Cardiac muscle cell (in vitro differentiated cells and primary cell): ENCODE results near the gene CCDC117. TPM values are rescaled to one million over a fixed set of nuclear protein-coding genes. Genes with fewer than 3 reads are reported as not detected.
"Not testable (repeated sequence)": the region's sequence is repeated elsewhere in the genome, so short reads cannot be mapped to it uniquely, and the experiment has no call there.

Experiments used
- DNase-seq, 2 donors: peaks; one replicate each; pipeline versions ENCODE4 v3.0.0 to v3.0.0-alpha.2; 2010 to 2017; ENCODE audit warnings: low read depth in 1 of 2, low spot score in 1 of 2
- H3K27ac ChIP-seq: fragments of 200-600 bp; sonication (generic); 2 replicates; pipeline ENCODE4 v1.5.1; 2016
- H3K27me3 ChIP-seq: fragments of 200-600 bp; sonication (generic); 2 replicates; pipeline ENCODE4 v1.6.0; 2016; ENCODE audit warnings: control low read depth
- H3K36me3 ChIP-seq: fragments of 200-600 bp; sonication (generic); 2 replicates; pipeline ENCODE4 v1.5.1; 2016; ENCODE audit warnings: control low read depth
- H3K4me1 ChIP-seq: fragments of 200-600 bp; sonication (generic); 2 replicates; pipeline ENCODE4 v1.8.1; 2017; ENCODE audit warnings: low read depth, mild to moderate bottlenecking, mixed run types
- H3K4me3 ChIP-seq: fragments of 200-600 bp; sonication (generic); 2 replicates; pipeline ENCODE4 v1.5.1; 2016; ENCODE audit warnings: mild to moderate bottlenecking
- H3K9me3 ChIP-seq: fragments of 200-600 bp; sonication (generic); 2 replicates; pipeline ENCODE4 v1.5.1; 2017; ENCODE audit warnings: low read depth, mild to moderate bottlenecking, control low read depth
- polyA plus RNA-seq: library from polyadenylated mRNA; unstranded; fragments of >200 nt; fragmentation: Nextera tagmentation; extraction: Ambion mirVana; gene quantifications from 2 replicates; pipeline ENCODE4 v1.2.1, GENCODE V29; 2016
- total RNA-seq: library from RNA; depleted of rRNA; stranded (reverse); fragments of >200 nt; gene quantifications from 2 replicates; pipeline ENCODE4 v1.2.3, GENCODE V29; 2016
- TF ChIP-seq, protein P1 (sequence below): IDR thresholded peaks from 2 replicates; pipeline ENCODE4 v1.5.1; 2012; ENCODE audit warnings: low read depth, mild to moderate bottlenecking, low read length

CCDC117 gene
- total and polyA plus RNA-seq, 2 experiments from 2014 or later: 29.1 to 37.9 TPM

DNA sequence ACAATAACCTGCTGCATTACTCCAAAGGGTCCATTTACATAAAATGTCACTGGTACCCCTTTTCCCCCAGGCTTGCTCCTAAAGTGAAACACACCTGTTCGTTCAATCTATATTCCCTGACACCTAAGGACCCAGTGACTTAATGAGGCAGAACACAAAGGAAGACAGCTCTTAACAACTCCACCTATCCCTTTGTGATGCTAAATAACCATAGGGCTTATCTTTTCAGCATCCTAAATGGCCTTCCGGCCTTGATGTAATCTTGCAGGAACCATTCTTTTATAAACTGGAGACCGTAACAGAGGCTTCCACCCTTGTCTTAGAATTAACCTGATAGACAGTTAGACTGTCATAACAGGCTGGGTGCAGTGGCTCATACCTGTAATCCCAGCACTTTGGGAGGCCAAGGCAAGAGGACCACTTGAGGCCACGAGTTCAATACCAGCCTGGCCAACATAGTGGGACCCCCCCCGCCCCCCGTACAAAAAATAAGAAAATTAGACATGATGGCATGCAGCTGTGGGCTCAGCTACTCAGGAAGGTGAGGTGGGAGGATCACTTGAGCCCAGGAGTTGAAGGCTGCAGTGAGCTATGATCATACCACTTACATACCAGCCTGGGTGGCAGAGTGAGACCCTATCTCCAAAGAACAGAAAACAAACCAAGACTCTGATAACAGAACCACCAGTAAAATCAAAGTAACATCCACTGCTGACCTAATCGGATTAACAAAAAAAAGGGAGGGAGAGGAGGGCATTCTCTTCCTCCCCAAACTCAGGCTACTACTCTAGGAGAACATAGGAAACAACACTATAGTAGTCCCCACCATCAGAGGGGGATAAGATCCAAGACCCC lies 36.0 kb upstream of the CCDC117 start:
- H3K9me3 ChIP-seq: no peaks in the 10 kb centered on the region
- peaks cover 3% of the 10 kb centered on the region for H3K4me1 ChIP-seq
- no peaks in the 10 kb centered on the region for H3K27me3 ChIP-seq
- H3K36me3 ChIP-seq: peaks cover 2% of the 10 kb centered on the region
- TF ChIP-seq, protein P1, sequence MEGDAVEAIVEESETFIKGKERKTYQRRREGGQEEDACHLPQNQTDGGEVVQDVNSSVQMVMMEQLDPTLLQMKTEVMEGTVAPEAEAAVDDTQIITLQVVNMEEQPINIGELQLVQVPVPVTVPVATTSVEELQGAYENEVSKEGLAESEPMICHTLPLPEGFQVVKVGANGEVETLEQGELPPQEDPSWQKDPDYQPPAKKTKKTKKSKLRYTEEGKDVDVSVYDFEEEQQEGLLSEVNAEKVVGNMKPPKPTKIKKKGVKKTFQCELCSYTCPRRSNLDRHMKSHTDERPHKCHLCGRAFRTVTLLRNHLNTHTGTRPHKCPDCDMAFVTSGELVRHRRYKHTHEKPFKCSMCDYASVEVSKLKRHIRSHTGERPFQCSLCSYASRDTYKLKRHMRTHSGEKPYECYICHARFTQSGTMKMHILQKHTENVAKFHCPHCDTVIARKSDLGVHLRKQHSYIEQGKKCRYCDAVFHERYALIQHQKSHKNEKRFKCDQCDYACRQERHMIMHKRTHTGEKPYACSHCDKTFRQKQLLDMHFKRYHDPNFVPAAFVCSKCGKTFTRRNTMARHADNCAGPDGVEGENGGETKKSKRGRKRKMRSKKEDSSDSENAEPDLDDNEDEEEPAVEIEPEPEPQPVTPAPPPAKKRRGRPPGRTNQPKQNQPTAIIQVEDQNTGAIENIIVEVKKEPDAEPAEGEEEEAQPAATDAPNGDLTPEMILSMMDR: no peak
- H3K4me3 ChIP-seq: no peak overlapping the region
- H3K27ac ChIP-seq: no peak overlapping the region
- no peak for DNase-seq

DNA sequence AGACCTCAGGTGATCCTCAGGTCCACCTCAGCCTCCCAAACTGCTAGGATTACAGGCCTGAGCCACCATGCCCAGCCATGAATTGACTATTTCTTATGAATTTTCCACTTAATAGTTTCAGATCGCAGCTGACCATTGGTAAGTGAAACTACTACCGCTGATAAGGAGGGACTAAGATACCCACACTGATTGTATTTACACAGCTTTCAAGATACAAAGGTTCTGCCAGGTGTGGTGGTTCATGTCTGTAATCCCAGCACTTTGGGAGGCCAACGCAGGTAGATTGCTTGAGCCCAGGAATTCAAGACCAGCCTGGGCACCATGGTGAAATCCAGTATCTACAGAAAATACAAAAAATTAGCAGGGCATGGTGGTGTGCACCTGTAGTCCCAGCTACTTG lies 34.8 kb upstream of the CCDC117 start:
- TF ChIP-seq, protein P1: no peak
- Histone ChIP-seq H3K9me3 (no peaks in the 10 kb centered on the region), H3K27ac (no peak overlapping the region), H3K4me3 (no peak overlapping the region), H3K27me3 (no peaks in the 10 kb centered on the region), H3K4me1 (peaks cover 3% of the 10 kb centered on the region), H3K36me3 (peaks cover 2% of the 10 kb centered on the region)
- no peak for DNase-seq

DNA sequence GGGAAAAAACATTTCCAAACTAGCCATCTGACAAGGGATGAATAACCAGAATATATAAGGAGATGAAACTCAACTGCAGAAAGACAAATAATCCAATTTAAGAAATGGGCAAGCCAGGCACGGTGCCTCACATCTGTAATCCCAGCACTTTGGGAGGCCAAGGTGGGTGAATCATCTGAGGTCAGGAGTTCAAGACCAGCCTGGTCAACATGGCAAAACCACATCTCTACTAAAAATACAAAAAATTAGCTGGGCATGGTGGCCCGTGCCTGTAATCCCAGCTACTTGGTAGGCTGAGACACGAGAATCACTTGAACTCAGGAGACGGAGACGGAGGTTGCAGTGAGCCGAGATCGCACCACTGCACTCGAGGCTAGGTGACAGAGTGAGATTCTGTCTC lies 33.6 kb upstream of the CCDC117 start:
- not testable (repeated sequence) for H3K36me3 ChIP-seq, H3K4me1 ChIP-seq, DNase-seq, H3K27ac ChIP-seq, H3K9me3 ChIP-seq, H3K27me3 ChIP-seq, H3K4me3 ChIP-seq

DNA sequence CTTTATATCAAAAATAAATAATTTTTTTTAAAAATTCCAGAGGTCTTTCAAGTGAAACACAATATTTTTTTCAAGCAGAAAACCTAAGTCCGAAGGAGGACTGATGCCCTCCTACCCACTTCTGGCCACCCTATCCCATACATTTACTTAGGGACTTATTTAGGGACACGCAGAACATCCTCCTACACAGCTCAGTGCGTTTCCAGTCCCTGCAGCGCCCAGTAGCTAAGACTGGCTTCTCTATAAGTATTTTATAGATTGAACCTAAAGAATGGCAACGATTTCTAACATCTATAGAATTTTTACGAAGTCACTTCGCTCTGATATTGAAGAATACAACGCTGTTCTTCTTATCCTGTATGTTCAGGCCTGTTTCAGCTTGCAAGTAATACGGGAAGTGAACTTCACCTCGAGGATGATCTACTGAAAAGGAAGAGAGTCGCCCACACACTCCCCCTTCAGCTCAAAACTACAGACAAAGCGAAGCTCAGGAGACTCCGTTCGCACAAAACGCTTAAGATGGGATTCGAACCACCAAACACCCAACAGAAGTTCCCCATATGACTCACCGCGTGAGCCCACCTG lies 31.2 kb upstream of the CCDC117 start:
- Histone ChIP-seq H3K27ac (no peak overlapping the region), H3K27me3 (no peaks in the 10 kb centered on the region), H3K36me3 (peaks cover 14% of the 10 kb centered on the region), H3K4me1 (peaks cover 3% of the 10 kb centered on the region), H3K9me3 (no peaks in the 10 kb centered on the region), H3K4me3 (peak overlapping the region; percentile 66)
- DNase-seq: peak in 1 of 2 donors; percentile 1
- TF ChIP-seq, protein P1: peak; percentile 10

DNA sequence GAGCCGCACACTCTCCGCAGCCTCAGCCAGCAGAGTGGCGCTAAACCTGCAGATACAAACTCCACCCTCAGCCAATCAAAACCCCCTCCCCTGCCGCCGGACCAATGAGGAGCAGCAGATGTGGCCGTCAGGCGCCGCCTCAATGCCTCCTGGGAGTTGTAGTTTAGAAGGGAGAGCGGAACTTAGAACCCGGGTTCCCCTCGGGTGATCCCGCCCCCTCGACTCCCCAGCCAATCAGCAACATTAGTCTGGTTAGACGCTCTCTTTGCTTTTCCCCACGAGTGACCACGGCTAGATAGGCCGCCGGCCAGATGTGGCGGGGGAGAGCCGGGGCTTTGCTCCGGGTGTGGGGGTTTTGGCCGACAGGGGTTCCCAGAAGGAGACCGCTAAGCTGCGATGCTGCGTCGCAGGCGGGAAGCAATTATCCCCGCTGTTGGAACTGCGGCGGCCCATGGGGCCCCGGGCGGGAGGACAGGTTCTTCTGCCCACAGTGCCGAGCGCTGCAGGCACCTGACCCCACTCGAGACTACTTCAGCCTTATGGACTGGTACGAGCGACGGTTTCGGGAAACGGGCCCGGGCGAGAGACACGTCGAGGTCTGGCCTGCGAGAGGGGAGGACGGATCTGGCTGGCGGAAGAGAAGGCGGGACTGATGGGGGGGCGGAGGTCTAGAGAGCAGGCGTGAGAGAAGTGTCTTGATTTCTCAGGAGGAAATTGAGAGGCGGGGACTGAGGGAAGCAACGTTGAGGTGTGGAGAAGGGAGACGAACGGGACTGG lies 30.5 kb upstream of the CCDC117 start, which contains the start of the genes CHEK2 and HSCB:
TSS of gene CHEK2 (minus strand) at position 36 of the 777 bp plus-strand sequence. CDS start 7,099 bp downstream, outside the sequence.
TSS of gene HSCB (plus strand) at position 255 of the 777 bp plus-strand sequence. CDS start at position 312, 57 bp downstream.
- H3K36me3 ChIP-seq: peaks cover 14% of the 10 kb centered on the region
- DNase-seq: peak; percentile 98 to 99
- H3K4me1 ChIP-seq: peaks cover 3% of the 10 kb centered on the region
- no peaks in the 10 kb centered on the region for H3K9me3 ChIP-seq
- no peaks in the 10 kb centered on the region for H3K27me3 ChIP-seq
- TF ChIP-seq, protein P1: peak; percentile 2
- peak within 1 kb of the TSS; percentile 94 for H3K27ac ChIP-seq
- H3K4me3 ChIP-seq: peak within 1 kb of the TSS; percentile 66
